ENCODE results near the gene OR10T2. TPM values are rescaled to one million over a fixed set of nuclear protein-coding genes. Genes with fewer than 3 reads are reported as not detected.

OR10T2 gene
- total and polyA plus RNA-seq, 11 donors, result not detected

DNA sequence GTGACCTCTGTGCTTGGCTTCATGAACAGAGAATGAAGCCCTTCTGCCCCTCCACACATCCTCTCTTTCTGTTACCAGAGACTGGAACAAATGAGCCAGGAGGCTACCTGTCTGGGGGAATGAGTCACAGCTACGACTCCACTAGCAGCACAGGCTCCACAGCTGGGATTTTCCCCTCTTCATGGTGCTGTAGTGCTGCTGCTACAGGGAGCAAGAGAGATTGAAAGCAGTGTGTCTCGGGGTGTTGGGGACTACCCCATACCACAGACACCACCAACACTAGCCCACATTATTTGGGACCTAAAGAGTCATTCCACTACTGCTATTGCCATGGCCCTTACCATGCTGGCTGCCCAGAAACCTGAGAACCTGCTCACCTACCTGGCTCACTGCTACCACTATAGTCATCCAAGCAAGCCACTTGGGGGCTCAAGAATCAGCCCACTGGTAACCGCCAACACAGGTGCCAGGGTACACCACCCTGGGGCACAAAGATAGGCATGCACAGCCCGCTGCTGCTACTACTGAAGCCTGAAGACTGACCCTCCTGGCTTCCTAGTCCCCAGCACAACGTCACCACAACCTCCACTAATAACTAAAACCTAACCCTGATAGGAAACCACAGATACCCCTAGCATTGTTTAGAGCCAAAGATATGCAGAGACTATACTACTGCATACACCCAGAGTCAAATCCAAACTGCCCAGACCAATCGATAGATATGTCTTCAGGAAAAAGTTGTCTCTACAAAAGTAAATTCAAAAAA lies 27.9 kb downstream of the OR10T2 start:
- intact Hi-C loops (cut with DNase I), result no loop called here
- H3K36me3 ChIP-seq, result no peaks in the 10 kb centered on the region
- WGBS, 4 donors, result 60 to 70% (median 63%) methylated on average over 6 of the region's 6 CpGs
- TF ChIP-seq, protein P1, sequence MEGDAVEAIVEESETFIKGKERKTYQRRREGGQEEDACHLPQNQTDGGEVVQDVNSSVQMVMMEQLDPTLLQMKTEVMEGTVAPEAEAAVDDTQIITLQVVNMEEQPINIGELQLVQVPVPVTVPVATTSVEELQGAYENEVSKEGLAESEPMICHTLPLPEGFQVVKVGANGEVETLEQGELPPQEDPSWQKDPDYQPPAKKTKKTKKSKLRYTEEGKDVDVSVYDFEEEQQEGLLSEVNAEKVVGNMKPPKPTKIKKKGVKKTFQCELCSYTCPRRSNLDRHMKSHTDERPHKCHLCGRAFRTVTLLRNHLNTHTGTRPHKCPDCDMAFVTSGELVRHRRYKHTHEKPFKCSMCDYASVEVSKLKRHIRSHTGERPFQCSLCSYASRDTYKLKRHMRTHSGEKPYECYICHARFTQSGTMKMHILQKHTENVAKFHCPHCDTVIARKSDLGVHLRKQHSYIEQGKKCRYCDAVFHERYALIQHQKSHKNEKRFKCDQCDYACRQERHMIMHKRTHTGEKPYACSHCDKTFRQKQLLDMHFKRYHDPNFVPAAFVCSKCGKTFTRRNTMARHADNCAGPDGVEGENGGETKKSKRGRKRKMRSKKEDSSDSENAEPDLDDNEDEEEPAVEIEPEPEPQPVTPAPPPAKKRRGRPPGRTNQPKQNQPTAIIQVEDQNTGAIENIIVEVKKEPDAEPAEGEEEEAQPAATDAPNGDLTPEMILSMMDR (IDR thresholded peaks at IDR 0.05), result no peak
- no peak for TF ChIP-seq POLR2A (IDR thresholded peaks at IDR 0.05)
- no peak overlapping the region for H3K27ac ChIP-seq
- no peaks in the 10 kb centered on the region for H3K27me3 ChIP-seq
- no peak for DNase-seq
- H3K4me3 ChIP-seq, result no peak overlapping the region
- no peak for ATAC-seq
- no peaks in the 10 kb centered on the region for H3K4me1 ChIP-seq
- peaks cover 0 to 24% (median 11%) of the 10 kb centered on the region in 12 donors for H3K9me3 ChIP-seq

DNA sequence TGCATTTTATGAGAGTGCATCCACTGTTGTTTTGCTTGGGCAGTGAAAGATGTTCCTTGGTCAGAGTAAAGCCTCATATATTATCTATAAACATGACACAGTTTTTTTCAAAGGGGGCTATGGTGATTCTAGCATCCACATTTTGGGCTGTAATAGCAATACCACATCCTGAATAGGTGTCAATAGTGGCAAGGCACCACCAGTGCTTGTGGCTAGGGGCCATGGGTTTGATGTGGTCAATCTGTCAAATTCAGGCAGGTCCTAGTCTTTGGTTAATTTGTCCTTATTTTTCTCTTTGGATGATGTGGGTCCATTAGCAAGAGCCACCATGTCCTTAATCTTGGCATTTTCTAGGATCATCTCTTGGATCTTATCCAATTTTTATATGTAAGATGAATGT lies 32.5 kb downstream of the OR10T2 start:
- peaks cover 0 to 14% (median 3%) of the 10 kb centered on the region in 12 donors for H3K9me3 ChIP-seq
- no peak overlapping the region for H3K27ac ChIP-seq
- TF ChIP-seq, protein P1 (IDR thresholded peaks at IDR 0.05), result no peak
- no peak for TF ChIP-seq POLR2A (IDR thresholded peaks at IDR 0.05)
- H3K36me3 ChIP-seq, result no peaks in the 10 kb centered on the region
- H3K27me3 ChIP-seq, result no peaks in the 10 kb centered on the region
- DNase-seq (no peak), ATAC-seq (no peak)
- H3K4me3 ChIP-seq, result no peak overlapping the region
- intact Hi-C loops (cut with DNase I), result no loop called here
- no peaks in the 10 kb centered on the region for H3K4me1 ChIP-seq

- ATAC-seq (no peak), DNase-seq (no peak)
- Histone ChIP-seq H3K4me3 (no peak overlapping the region), H3K27ac (no peak overlapping the region), H3K36me3 (no peaks in the 10 kb centered on the region), H3K27me3 (no peaks in the 10 kb centered on the region), H3K4me1 (no peaks in the 10 kb centered on the region), H3K9me3 (no peaks in the 10 kb centered on the region)
- TF ChIP-seq, protein P1 (IDR thresholded peaks at IDR 0.05), result no peak
- TF ChIP-seq POLR2A (IDR thresholded peaks at IDR 0.05), result no peak
- 62 to 74% (median 64%) methylated on average over 1 of the region's 1 CpG for WGBS, 4 donors
- intact Hi-C loops (cut with DNase I), result no loop called here
These were observed 36.3 kb downstream of the OR10T2 start for GRCh38 chr1:158362941-158363340.

DNA sequence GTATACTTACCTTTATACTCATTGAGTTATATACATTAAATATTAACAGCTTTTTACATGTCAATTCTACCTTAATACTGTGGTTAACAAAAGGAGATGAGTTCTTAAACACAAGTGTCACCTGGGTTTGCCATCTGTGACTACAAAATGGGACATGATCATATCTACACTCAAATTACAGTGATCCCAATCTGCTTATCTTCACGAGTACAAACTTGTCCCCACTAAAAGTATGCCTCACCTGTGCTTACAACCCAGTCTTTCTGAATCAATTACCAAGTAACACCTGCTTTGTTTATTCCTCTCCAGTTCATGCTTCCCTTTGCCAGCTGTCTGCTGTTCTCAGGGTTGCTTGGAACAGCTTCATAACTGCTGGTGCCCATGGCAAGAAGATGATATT lies 36.8 kb downstream of the OR10T2 start:
- no peak for ATAC-seq
- H3K27ac ChIP-seq, result no peak overlapping the region
- WGBS, 4 donors, result 18 to 42% (median 29%) methylated on average over 1 of the region's 1 CpG
- DNase-seq, result no peak
- intact Hi-C loops (cut with DNase I), result no loop called here
- TF ChIP-seq POLR2A (IDR thresholded peaks at IDR 0.05), result no peak
- TF ChIP-seq, protein P1 (IDR thresholded peaks at IDR 0.05), result no peak
- H3K27me3 ChIP-seq, result no peaks in the 10 kb centered on the region
- H3K9me3 ChIP-seq, result no peaks in the 10 kb centered on the region
- H3K36me3 ChIP-seq, result no peaks in the 10 kb centered on the region
- no peak overlapping the region for H3K4me3 ChIP-seq
- H3K4me1 ChIP-seq, result no peaks in the 10 kb centered on the region

All from heart left ventricle (tissue), 16 donors.